Adrenal gland (tissue), 12 donors: ENCODE results near the gene KCNMB1. TPM values are rescaled to one million over a fixed set of nuclear protein-coding genes. Genes with fewer than 3 reads are reported as not detected.

ENCODE experiments used
- DNase-seq, 7 donors: peaks; one replicate each; pipeline ENCODE4 v3.0.0-alpha.2; 2019 to 2020
- H3K27ac ChIP-seq, 5 donors: fragments of 200-600 bp; sonication (generic) in 4 of 5; 1 replicate in 3 of 5; 2 replicates in 2 of 5; pipeline versions ENCODE4 v1.5.1 to v1.8.0; 2016 to 2020; ENCODE audit warnings: mild to moderate bottlenecking in 1 of 5
- H3K27me3 ChIP-seq: fragments of 200-600 bp; 2 replicates; pipeline ENCODE4 v1.8.0; 2021
- H3K36me3 ChIP-seq, 2 donors: fragments of 200-600 bp; replicated peaks in 1 of 2; 1 replicate in 1 of 2; 2 replicates in 1 of 2; pipeline versions ENCODE4 v1.5.1 to v1.8.0; 2018 to 2022
- H3K4me1 ChIP-seq, 2 donors: fragments of 200-600 bp; replicated peaks in 1 of 2; 1 replicate in 1 of 2; 2 replicates in 1 of 2; pipeline versions ENCODE4 v1.5.1 to v1.8.0; 2018 to 2021
- H3K4me3 ChIP-seq, 4 donors: fragments of 200-600 bp; sonication (generic) in 3 of 4; one replicate each; pipeline ENCODE4 v1.5.1; 2016 to 2018
- H3K9me3 ChIP-seq, 3 donors: fragments of 200-600 bp; sonication (generic) in 1 of 3; replicated peaks in 1 of 3; 1 replicate in 2 of 3; 2 replicates in 1 of 3; pipeline versions ENCODE4 v1.5.1 to v1.8.0; 2016 to 2021
- CTCF ChIP-seq, 6 experiments: fragments of 450-650 bp in 4 of 6; fragments of 200-600 bp in 2 of 6; sonication (generic) in 1 of 6; IDR thresholded peaks; 1 replicate in 5 of 6; 2 replicates in 1 of 6; pipeline versions ENCODE4 v1.5.1 to v1.8.0; 2016 to 2021; ENCODE audit warnings: antibody characterized with exemption in 6 of 6, mild to moderate bottlenecking in 2 of 6, moderate library complexity in 1 of 6
- POLR2A ChIP-seq, 2 donors: fragments of 450-650 bp; IDR thresholded peaks; one replicate each; pipeline ENCODE4 v1.6.1; 2017; ENCODE audit warnings: antibody characterized with exemption in 2 of 2, mild to moderate bottlenecking in 2 of 2, moderate library complexity in 1 of 2
- WGBS, 4 donors: extraction: QIAGEN DNeasy Blood & Tissue Kit in 2 of 4; methylation state at CpG; one replicate each; pipeline versions ENCODE4 v1.1.5 to v1.1.7; 2013 to 2017; 5-methylcytosine and 5-hydroxymethylcytosine counted together
- intact Hi-C, 2 donors: fragments of 100-400 bp; cut with DNase I; formaldehyde crosslinking; loops; one replicate each; pipeline versions ENCODE4 v1.14.1 to v1.15.0; 2022 to 2023
- polyA plus RNA-seq, 3 donors: library from polyadenylated mRNA; stranded (reverse); fragments of 200-250 nt in 2 of 3; fragments of 350-450 nt in 1 of 3; fragmentation: Illumina TruSeq in 1 of 3; extraction: RNeasy Lipid Tissue Mini Kit (QIAGEN cat#74804) in 1 of 3; gene quantifications; one replicate each; pipeline ENCODE4 v1.2.3, GENCODE V29; 2013 to 2014
- total RNA-seq, 9 donors: library from RNA; depleted of rRNA in 4 of 9; stranded (reverse); fragments of >200 nt in 4 of 9; fragments of 120-200 nt in 1 of 9; fragmentation: NEBNext Ultra II Directional in 1 of 9; extraction: Animal tissue kit (Norgen Biotek cat#: 25700) in 1 of 9; gene quantifications; one replicate each; pipeline versions ENCODE4 v1.1.0 to v1.2.4, GENCODE V29; 2013 to 2023
- donor health status: healthy with polysubstance abuse.
- donor health status: Bipolar disorder and iron deficiency.
- donor health status: DM: yes; HTN: yes; CAD: no.
- donor health status: DM: no; HTN: no; CAD: no.
- donor health status: DM: no; HTN: no; CAD: no.
- donor health status: DM: yes; HTN: yes; CAD: no.

KCNMB1 gene
- total and polyA plus RNA-seq, 12 donors: 0.11 to 3.2 (median 0.89) TPM

DNA sequence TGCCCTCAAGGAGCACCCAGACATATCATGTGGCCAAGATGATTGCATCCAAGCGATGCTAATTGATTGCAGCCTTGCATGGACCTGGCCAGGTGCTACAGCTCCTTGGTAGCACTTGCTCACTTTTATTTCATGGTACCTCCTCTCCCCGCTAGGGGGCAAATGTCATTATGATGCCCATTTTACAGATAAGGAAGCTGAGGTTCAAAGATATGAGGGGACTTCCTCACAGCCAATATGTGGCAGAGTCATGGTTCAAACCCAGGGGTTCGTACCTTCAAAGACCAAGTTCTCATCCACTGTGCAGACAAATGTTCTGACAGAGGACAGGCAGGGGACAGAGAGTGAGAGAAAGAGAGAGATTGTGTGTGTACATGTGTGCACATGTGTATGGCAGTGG lies 21.9 kb upstream of the KCNMB1 start:
- Histone ChIP-seq H3K9me3 (no peaks in the 10 kb centered on the region), H3K27me3 (no peaks in the 10 kb centered on the region), H3K36me3 (no peaks in the 10 kb centered on the region), H3K4me1 (no peaks in the 10 kb centered on the region), H3K27ac (no peak overlapping the region), H3K4me3 (no peak overlapping the region)
- WGBS, 4 donors: 86 to 93% (median 90%) methylated on average over 3 of the region's 3 CpGs
- TF ChIP-seq CTCF (IDR thresholded peaks at IDR 0.05) (no peak), POLR2A (IDR thresholded peaks at IDR 0.05) (no peak)
- intact Hi-C loops: loop anchor here (10.0 kb wide), 2 partner anchors 136 to 306 kb away; partner anchors contain the start of gene FOXI1 (in 1 of the 2)
- DNase-seq: no peak

- Histone ChIP-seq H3K36me3 (no peaks in the 10 kb centered on the region), H3K27ac (no peak overlapping the region), H3K9me3 (no peaks in the 10 kb centered on the region), H3K4me1 (no peaks in the 10 kb centered on the region), H3K4me3 (no peak overlapping the region), H3K27me3 (no peaks in the 10 kb centered on the region)
- no peak for DNase-seq
- WGBS, 4 donors: 79 to 95% (median 91%) methylated on average over 2 of the region's 2 CpGs
- intact Hi-C loops: loop anchor here (10.0 kb wide), 2 partner anchors 136 to 306 kb away; partner anchors contain the start of gene FOXI1 (in 1 of the 2)
- TF ChIP-seq CTCF (IDR thresholded peaks at IDR 0.05) (no peak), POLR2A (IDR thresholded peaks at IDR 0.05) (no peak)
These were observed 21.2 kb upstream of the KCNMB1 start for GRCh38 chr5:170410401-170410800.

GRCh38 chr5:170408877-170409660 lies 19.9 kb upstream of the KCNMB1 start:
- no peak for TF ChIP-seq CTCF (IDR thresholded peaks at IDR 0.05)
- no peak for TF ChIP-seq POLR2A (IDR thresholded peaks at IDR 0.05)
- Histone ChIP-seq H3K4me3 (no peak overlapping the region), H3K9me3 (no peaks in the 10 kb centered on the region), H3K4me1 (no peaks in the 10 kb centered on the region), H3K27ac (no peak overlapping the region), H3K36me3 (no peaks in the 10 kb centered on the region), H3K27me3 (no peaks in the 10 kb centered on the region)
- 73 to 88% (median 77%) methylated on average over 4 to 7 of the region's 7 CpGs for WGBS, 4 donors
- intact Hi-C loops: no loop called here
- DNase-seq: no peak

- Histone ChIP-seq H3K4me1 (no peaks in the 10 kb centered on the region), H3K9me3 (no peaks in the 10 kb centered on the region), H3K27ac (no peak overlapping the region), H3K27me3 (no peaks in the 10 kb centered on the region), H3K4me3 (no peak overlapping the region), H3K36me3 (no peaks in the 10 kb centered on the region)
- TF ChIP-seq CTCF (IDR thresholded peaks at IDR 0.05): no peak
- no peak for DNase-seq
- WGBS, 4 donors: 50 to 56% (median 53%) methylated on average over 4 to 6 of the region's 6 CpGs
- intact Hi-C loops: no loop called here
These were observed 19.1 kb upstream of the KCNMB1 start for GRCh38 chr5:170408226-170408625.
